Measurements from ENCODE around the gene CBX3. TPM values are rescaled to one million over a fixed set of nuclear protein-coding genes. Genes with fewer than 3 reads are reported as not detected.
"Not testable (repeated sequence)": the region's sequence is repeated elsewhere in the genome, so short reads cannot be mapped to it uniquely, and the experiment has no call there.

Gene CBX3
- total RNA-seq, 2 donors from 2014 or later, result 51.6 to 75.3 TPM

DNA sequence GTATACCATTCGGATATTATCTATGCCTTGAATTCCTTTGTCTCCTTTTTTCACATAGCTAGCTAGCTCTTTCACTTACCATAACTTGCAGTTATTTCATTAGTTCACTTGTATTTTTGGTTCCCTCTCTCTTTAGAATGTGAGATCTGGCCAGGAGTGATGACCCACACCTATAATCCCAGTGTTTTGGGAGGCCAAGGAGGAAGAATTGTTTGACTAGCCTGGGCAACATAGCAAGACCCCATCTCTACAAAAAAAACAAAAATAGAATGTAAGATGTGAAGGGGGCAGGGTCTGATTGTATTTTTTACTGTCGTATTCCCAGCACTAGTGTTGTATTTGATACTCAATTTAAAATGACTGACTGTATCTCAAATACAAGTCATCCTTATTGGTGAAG, 29.9 kb upstream of the CBX3 start:
- no peak overlapping the region for H3K27ac ChIP-seq
- H3K4me3 ChIP-seq, result no peak overlapping the region
- no peak for DNase-seq (ENCODE audit: low spot score)
- no peaks in the 10 kb centered on the region for H3K9me3 ChIP-seq
- H3K27me3 ChIP-seq (replicated peaks; ENCODE audit: insufficient read depth), result no peaks in the 10 kb centered on the region
- no peaks in the 10 kb centered on the region for H3K4me1 ChIP-seq (replicated peaks)
- intact Hi-C loops (cut with DNase I), result no loop called here
- no peaks in the 10 kb centered on the region for H3K36me3 ChIP-seq
- TF ChIP-seq POLR2A (IDR thresholded peaks at IDR 0.05) (no peak), POLR2AphosphoS5 (IDR thresholded peaks at IDR 0.05) (no peak)
- TF ChIP-seq, protein P1, sequence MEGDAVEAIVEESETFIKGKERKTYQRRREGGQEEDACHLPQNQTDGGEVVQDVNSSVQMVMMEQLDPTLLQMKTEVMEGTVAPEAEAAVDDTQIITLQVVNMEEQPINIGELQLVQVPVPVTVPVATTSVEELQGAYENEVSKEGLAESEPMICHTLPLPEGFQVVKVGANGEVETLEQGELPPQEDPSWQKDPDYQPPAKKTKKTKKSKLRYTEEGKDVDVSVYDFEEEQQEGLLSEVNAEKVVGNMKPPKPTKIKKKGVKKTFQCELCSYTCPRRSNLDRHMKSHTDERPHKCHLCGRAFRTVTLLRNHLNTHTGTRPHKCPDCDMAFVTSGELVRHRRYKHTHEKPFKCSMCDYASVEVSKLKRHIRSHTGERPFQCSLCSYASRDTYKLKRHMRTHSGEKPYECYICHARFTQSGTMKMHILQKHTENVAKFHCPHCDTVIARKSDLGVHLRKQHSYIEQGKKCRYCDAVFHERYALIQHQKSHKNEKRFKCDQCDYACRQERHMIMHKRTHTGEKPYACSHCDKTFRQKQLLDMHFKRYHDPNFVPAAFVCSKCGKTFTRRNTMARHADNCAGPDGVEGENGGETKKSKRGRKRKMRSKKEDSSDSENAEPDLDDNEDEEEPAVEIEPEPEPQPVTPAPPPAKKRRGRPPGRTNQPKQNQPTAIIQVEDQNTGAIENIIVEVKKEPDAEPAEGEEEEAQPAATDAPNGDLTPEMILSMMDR (IDR thresholded peaks at IDR 0.05), result no peak
- WGBS, result 100% methylated on average over 2 of the region's 2 CpGs

DNA sequence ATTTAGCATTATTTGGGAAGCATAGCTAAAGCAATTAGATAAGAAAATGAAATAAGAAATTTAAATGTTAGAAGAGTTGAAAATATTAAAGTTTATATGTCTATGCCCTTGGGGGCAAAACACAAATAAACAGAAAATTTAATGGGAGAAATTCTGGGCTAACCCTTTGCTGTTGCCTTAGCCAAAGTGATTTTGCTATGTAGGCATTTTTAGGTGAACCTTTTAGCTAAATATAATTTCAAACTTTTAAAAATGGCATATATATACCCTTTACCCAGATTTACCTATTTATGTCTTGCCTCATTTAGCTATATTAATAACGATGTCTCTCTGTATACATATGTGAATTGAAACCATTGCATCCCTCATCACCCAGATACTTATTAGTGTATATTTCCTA, 29.5 kb upstream of the CBX3 start:
- no peak for DNase-seq (ENCODE audit: low spot score)
- Histone ChIP-seq H3K27me3 (replicated peaks; ENCODE audit: insufficient read depth) (no peaks in the 10 kb centered on the region), H3K9me3 (no peaks in the 10 kb centered on the region), H3K36me3 (no peaks in the 10 kb centered on the region), H3K4me3 (no peak overlapping the region), H3K27ac (no peak overlapping the region), H3K4me1 (replicated peaks) (no peaks in the 10 kb centered on the region)
- intact Hi-C loops (cut with DNase I), result no loop called here
- 88% methylated on average over 1 of the region's 1 CpG for WGBS
- TF ChIP-seq POLR2A (IDR thresholded peaks at IDR 0.05), result no peak
- TF ChIP-seq POLR2AphosphoS5 (IDR thresholded peaks at IDR 0.05), result no peak
- TF ChIP-seq, protein P1 (IDR thresholded peaks at IDR 0.05), result no peak

DNA sequence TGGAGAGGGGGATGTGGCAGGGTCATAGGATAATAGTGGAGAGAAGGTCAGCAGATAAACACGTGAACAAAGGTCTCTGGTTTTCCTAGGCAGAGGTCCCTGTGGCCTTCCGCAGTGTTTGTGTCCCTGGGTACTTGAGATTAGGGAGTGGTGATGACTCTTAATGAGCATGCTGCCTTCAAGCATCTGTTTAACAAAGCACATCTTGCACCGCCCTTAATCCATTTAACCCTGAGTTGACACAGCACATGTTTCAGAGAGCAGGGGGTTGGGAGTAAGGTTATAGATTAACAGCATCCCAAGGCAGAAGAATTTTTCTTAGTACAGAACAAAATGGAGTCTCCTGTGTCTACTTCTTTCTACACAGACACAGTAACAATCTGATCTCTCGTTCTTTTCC, 25.6 kb upstream of the CBX3 start:
- H3K4me3 ChIP-seq; H3K27me3 ChIP-seq (replicated peaks; ENCODE audit: insufficient read depth); intact Hi-C loops (cut with DNase I); H3K4me1 ChIP-seq (replicated peaks); H3K9me3 ChIP-seq; H3K27ac ChIP-seq; DNase-seq (ENCODE audit: low spot score); H3K36me3 ChIP-seq: not testable (repeated sequence)
- 90% methylated on average over 2 of the region's 4 CpGs for WGBS

DNA sequence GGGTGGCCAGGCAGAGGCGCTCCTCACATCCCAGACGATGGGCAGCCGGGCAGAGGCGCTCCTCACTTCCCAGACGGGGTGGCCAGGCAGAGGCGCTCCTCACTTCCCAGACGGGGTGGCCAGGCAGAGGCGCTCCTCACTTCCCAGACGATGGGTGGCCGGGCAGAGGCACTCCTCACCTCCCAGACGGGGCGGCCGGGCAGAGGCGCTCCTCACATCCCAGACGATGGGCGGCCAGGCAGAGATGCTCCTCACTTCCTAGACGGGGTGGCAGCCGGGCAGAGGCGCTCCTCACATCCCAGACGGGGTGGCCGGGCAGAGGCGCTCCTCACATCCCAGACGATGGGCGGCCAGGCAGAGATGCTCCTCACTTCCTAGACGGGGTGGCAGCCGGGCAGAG, 24.8 kb upstream of the CBX3 start:
- H3K27ac ChIP-seq; H3K9me3 ChIP-seq; H3K4me1 ChIP-seq (replicated peaks); DNase-seq (ENCODE audit: low spot score); H3K4me3 ChIP-seq; H3K36me3 ChIP-seq; H3K27me3 ChIP-seq (replicated peaks; ENCODE audit: insufficient read depth); intact Hi-C loops (cut with DNase I): not testable (repeated sequence)
- WGBS, result 93% methylated on average over 15 of the region's 26 CpGs

DNA sequence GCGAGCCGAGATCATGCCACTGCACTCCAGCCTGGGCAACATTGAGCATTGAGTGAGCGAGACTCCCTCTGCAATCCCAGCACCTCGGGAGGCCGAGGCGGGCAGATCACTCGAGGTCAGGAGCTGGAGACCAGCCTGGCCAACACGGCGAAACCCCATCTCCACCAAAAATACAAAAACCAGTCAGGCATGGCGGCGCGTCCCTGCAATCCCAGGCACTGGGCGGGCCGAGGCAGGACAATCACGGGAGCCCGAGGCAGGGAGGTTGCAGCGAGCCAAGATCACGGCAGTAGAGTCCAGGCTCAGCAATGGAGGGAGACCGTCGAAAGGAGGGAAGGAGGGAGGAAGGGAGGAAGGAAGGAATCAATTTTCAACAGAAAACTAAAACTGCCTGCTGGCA, 24.3 kb upstream of the CBX3 start:
- H3K4me3 ChIP-seq; H3K27me3 ChIP-seq (replicated peaks; ENCODE audit: insufficient read depth); DNase-seq (ENCODE audit: low spot score); intact Hi-C loops (cut with DNase I); H3K27ac ChIP-seq; H3K4me1 ChIP-seq (replicated peaks); H3K36me3 ChIP-seq; H3K9me3 ChIP-seq: not testable (repeated sequence)
- WGBS, result 91% methylated on average over 20 of the region's 20 CpGs

DNA sequence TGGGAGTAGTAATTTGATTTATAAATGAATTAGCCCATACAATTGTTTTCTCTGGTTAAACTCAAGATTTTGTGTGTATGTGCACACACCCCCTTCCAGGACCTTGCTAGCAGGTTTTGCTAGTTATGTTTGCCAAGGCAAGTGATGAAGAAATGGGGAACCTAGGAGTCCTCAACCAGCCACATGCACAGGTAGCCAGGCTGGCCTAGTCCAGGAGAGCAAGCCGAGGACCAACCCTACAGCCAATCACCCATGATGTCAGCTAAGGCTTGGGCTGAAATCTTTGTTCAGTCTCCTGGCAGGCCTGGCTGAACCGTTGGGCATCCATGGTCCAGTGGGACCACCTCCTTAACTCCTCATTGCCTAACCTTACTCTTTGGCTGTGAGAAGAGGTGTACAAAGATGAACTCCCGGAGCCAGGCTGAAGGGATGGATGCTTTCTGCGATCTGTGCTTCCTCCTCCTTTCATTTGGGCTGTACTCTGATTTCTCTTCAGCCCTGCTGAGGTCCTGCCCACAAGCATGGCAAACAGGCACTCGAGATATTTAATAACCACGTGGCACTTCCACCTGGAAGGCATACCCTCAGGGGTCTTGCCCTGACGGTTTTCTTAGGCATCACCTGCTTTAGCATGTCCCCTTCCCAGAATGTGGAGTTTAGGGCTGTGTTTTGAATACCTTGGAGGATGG, 23.1 kb upstream of the CBX3 start:
- no peaks in the 10 kb centered on the region for H3K36me3 ChIP-seq
- 74% methylated on average over 7 of the region's 7 CpGs for WGBS
- no peaks in the 10 kb centered on the region for H3K9me3 ChIP-seq
- TF ChIP-seq, protein P1 (IDR thresholded peaks at IDR 0.05), result no peak
- TF ChIP-seq POLR2A (IDR thresholded peaks at IDR 0.05), result no peak
- H3K4me3 ChIP-seq, result no peak overlapping the region
- H3K27me3 ChIP-seq (replicated peaks; ENCODE audit: insufficient read depth), result no peaks in the 10 kb centered on the region
- intact Hi-C loops (cut with DNase I), result no loop called here
- no peak for DNase-seq (ENCODE audit: low spot score)
- H3K27ac ChIP-seq, result no peak overlapping the region
- no peaks in the 10 kb centered on the region for H3K4me1 ChIP-seq (replicated peaks)

Measured in prostate gland (tissue), 2 donors.